Osteoblast (primary cell): ENCODE measurements around the gene LAGE3. TPM values are rescaled to one million over a fixed set of nuclear protein-coding genes. Genes with fewer than 3 reads are reported as not detected.
A peak's percentile ranks its signal among the peaks of the same experiment; 100 is the strongest.

Source experiments
- DNase-seq: peaks from one replicate; pipeline ENCODE4 v3.0.0; 2011; ENCODE audit warnings: low spot score, mixed read lengths; ENCODE audit not compliant: insufficient read length; ENCODE audit errors: missing footprints
- H2AFZ ChIP-seq: 2 replicates; pipeline ENCODE4 v1.6.0; 2011; ENCODE audit warnings: mild to moderate bottlenecking, low read length
- H3K27ac ChIP-seq: 2 replicates; pipeline ENCODE4 v1.5.1; 2011; ENCODE audit warnings: mild to moderate bottlenecking, low read depth, low read length, moderate library complexity
- H3K27me3 ChIP-seq: 2 replicates; pipeline ENCODE4 v1.6.0; 2012; ENCODE audit warnings: mild to moderate bottlenecking, control low read depth, inconsistent platforms, low read length, moderate library complexity; ENCODE audit not compliant: insufficient read depth
- H3K36me3 ChIP-seq: 2 replicates; pipeline ENCODE4 v1.5.1; 2011; ENCODE audit warnings: mild to moderate bottlenecking, low read length, control low read depth, moderate library complexity; ENCODE audit not compliant: insufficient read depth
- H3K4me1 ChIP-seq: 2 replicates; pipeline ENCODE4 v1.5.1; 2011; ENCODE audit warnings: mild to moderate bottlenecking, low read length, control low read depth, moderate library complexity; ENCODE audit not compliant: insufficient read depth
- H3K4me2 ChIP-seq: 2 replicates; pipeline ENCODE4 v1.6.0; 2011; ENCODE audit warnings: mild to moderate bottlenecking, low read length; ENCODE audit not compliant: insufficient read depth
- H3K4me3 ChIP-seq: fragments of 200-600 bp; sonication (generic); 3 replicates; pipeline ENCODE4 v1.5.1; 2012; ENCODE audit warnings: mild to moderate bottlenecking, low read length, inconsistent platforms; ENCODE audit not compliant: insufficient read depth
- H3K79me2 ChIP-seq: 2 replicates; pipeline ENCODE4 v1.6.0; 2012; ENCODE audit warnings: mild to moderate bottlenecking, low read length, control low read depth, inconsistent platforms; ENCODE audit not compliant: insufficient read depth
- H3K9me3 ChIP-seq: 2 replicates; pipeline ENCODE4 v1.5.1; 2011; ENCODE audit warnings: low read depth, low read length, control low read depth
- H4K20me1 ChIP-seq: 2 replicates; pipeline ENCODE4 v1.6.0; 2012; ENCODE audit warnings: mild to moderate bottlenecking, low read length, control low read depth; ENCODE audit not compliant: insufficient read depth
- total RNA-seq: library from RNA; depleted of rRNA; stranded (reverse); fragments of >200 nt; gene quantifications from 2 replicates; pipeline ENCODE4 v1.2.3, GENCODE V29; 2012
- TF ChIP-seq, protein P1 (sequence below): IDR thresholded peaks from 2 replicates; pipeline ENCODE4 v1.5.1; 2011; ENCODE audit warnings: mild to moderate bottlenecking, low read depth, low read length, moderate library complexity; ENCODE audit errors: extremely low read depth

The LAGE3 gene
- total RNA-seq, 1 donor = 21.7 TPM

- peaks cover 5% of the 10 kb centered on the region for H3K4me1 ChIP-seq
- H3K36me3 ChIP-seq = no peaks in the 10 kb centered on the region
- H3K27me3 ChIP-seq = no peaks in the 10 kb centered on the region
- H3K27ac ChIP-seq = no peak overlapping the region
- H3K9me3 ChIP-seq = no peaks in the 10 kb centered on the region
- no peak overlapping the region for H3K4me2 ChIP-seq
- peaks cover 9% of the 10 kb centered on the region for H3K79me2 ChIP-seq
- no peaks in the 10 kb centered on the region for H4K20me1 ChIP-seq
- no peak for DNase-seq
- no peak overlapping the region for H3K4me3 ChIP-seq
- H2AFZ ChIP-seq = no peak overlapping the region
- TF ChIP-seq, protein P1, sequence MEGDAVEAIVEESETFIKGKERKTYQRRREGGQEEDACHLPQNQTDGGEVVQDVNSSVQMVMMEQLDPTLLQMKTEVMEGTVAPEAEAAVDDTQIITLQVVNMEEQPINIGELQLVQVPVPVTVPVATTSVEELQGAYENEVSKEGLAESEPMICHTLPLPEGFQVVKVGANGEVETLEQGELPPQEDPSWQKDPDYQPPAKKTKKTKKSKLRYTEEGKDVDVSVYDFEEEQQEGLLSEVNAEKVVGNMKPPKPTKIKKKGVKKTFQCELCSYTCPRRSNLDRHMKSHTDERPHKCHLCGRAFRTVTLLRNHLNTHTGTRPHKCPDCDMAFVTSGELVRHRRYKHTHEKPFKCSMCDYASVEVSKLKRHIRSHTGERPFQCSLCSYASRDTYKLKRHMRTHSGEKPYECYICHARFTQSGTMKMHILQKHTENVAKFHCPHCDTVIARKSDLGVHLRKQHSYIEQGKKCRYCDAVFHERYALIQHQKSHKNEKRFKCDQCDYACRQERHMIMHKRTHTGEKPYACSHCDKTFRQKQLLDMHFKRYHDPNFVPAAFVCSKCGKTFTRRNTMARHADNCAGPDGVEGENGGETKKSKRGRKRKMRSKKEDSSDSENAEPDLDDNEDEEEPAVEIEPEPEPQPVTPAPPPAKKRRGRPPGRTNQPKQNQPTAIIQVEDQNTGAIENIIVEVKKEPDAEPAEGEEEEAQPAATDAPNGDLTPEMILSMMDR = no peak
Measured at GRCh38 chrX:154519389-154519788, 40.3 kb upstream of the LAGE3 start.

- Histone ChIP-seq H3K27me3 (no peaks in the 10 kb centered on the region), H3K4me3 (peak overlapping the region; percentile 76), H3K36me3 (no peaks in the 10 kb centered on the region), H3K79me2 (peaks cover 10% of the 10 kb centered on the region), H2AFZ (peak overlapping the region; percentile 29), H3K4me2 (peak overlapping the region; percentile 93), H4K20me1 (no peaks in the 10 kb centered on the region), H3K27ac (no peak overlapping the region), H3K9me3 (no peaks in the 10 kb centered on the region), H3K4me1 (peaks cover 5% of the 10 kb centered on the region)
- DNase-seq = peak; percentile 13
- TF ChIP-seq, protein P1 = no peak
Measured at GRCh38 chrX:154517101-154517781, 38.2 kb upstream of the LAGE3 start.

DNA sequence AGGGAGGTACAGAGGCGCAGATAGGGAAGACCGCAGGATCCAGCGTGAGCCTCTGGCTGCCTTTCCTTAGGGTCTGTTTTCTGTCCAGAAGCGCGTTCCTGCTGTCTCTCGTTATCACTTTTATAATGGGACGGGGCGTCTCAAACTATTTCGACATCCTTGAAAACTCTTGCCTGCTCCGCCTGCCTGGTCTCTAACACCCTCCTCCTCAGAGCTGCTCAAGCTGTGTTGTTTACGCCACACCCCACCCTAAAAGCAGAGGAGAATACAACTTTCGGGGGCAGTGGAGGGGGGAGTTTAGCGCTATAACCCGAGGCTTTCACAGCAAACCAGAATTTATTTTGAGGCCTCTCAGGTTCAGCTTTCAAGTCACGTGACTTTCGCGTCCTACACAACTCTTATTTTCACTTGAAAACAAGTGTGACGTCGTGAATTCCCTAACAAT, 37.6 kb upstream of the LAGE3 start:
- peak; percentile 58 for DNase-seq
- peak overlapping the region; percentile 76 for H2AFZ ChIP-seq
- peaks cover 10% of the 10 kb centered on the region for H3K79me2 ChIP-seq
- H3K4me1 ChIP-seq = peaks cover 5% of the 10 kb centered on the region
- no peaks in the 10 kb centered on the region for H3K9me3 ChIP-seq
- H4K20me1 ChIP-seq = no peaks in the 10 kb centered on the region
- H3K27me3 ChIP-seq = no peaks in the 10 kb centered on the region
- TF ChIP-seq, protein P1 = no peak
- peak overlapping the region; percentile 79 for H3K27ac ChIP-seq
- H3K36me3 ChIP-seq = no peaks in the 10 kb centered on the region
- H3K4me2 ChIP-seq = peak overlapping the region; percentile 93
- peak overlapping the region; percentile 76 for H3K4me3 ChIP-seq

GRCh38 chrX:154515966-154516655, 37.0 kb upstream of the LAGE3 start, which contains the start of gene FAM3A:
FAM3A (minus strand) TSS chrX:154516232; CDS start chrX:154515772, 460 bp downstream.
- Histone ChIP-seq H4K20me1 (no peaks in the 10 kb centered on the region), H3K27me3 (no peaks in the 10 kb centered on the region), H3K4me1 (peaks cover 5% of the 10 kb centered on the region), H3K4me2 (peak within 1 kb of the TSS; percentile 93), H3K79me2 (peaks cover 10% of the 10 kb centered on the region), H2AFZ (peak within 1 kb of the TSS; percentile 76), H3K9me3 (no peaks in the 10 kb centered on the region), H3K36me3 (no peaks in the 10 kb centered on the region), H3K27ac (peak within 1 kb of the TSS; percentile 79), H3K4me3 (peak within 1 kb of the TSS; percentile 76)
- peak; percentile 96 for DNase-seq
- TF ChIP-seq, protein P1 = no peak
